Effector CD4-positive, alpha-beta T cell (primary cell): ENCODE measurements around the gene FERMT2.

Source experiments
- DNase-seq: peaks from one replicate; pipeline ENCODE4 v3.0.0-alpha.2; 2020

Gene FERMT2

GRCh38 chr14:52860209-52860608 lies 90.6 kb downstream of the FERMT2 start:
- DNase-seq: no peak

- DNase-seq: no peak
Observed at GRCh38 chr14:52856139-52856538, 94.7 kb downstream of the FERMT2 start.

- DNase-seq: no peak
Observed at GRCh38 chr14:52853522-52853854, 97.4 kb downstream of the FERMT2 start.

GRCh38 chr14:52852810-52853521 lies 97.9 kb downstream of the FERMT2 start:
- no peak for DNase-seq

- no peak for DNase-seq
Observed at GRCh38 chr14:52850451-52850909, 100.4 kb downstream of the FERMT2 start.

- no peak for DNase-seq
Observed at GRCh38 chr14:52848626-52849025, 102.2 kb downstream of the FERMT2 start.

- no peak for DNase-seq
Observed at GRCh38 chr14:52846591-52846990, 104.3 kb downstream of the FERMT2 start.

GRCh38 chr14:52845081-52845480 lies 105.8 kb downstream of the FERMT2 start:
- DNase-seq: no peak

GRCh38 chr14:52844262-52845060 lies 106.4 kb downstream of the FERMT2 start:
- no peak for DNase-seq

GRCh38 chr14:52840877-52841276 lies 110.0 kb downstream of the FERMT2 start:
- DNase-seq: no peak

- DNase-seq: no peak
Observed at GRCh38 chr14:52837451-52837850, 113.4 kb downstream of the FERMT2 start.

- DNase-seq: no peak
Observed at GRCh38 chr14:52836063-52836462, 114.8 kb downstream of the FERMT2 start.

GRCh38 chr14:52835122-52835903 lies 115.5 kb downstream of the FERMT2 start:
- no peak for DNase-seq

GRCh38 chr14:52834440-52834842 lies 116.4 kb downstream of the FERMT2 start:
- no peak for DNase-seq

- no peak for DNase-seq
Observed at GRCh38 chr14:52833891-52834290, 117.0 kb downstream of the FERMT2 start.

- DNase-seq: no peak
Observed at GRCh38 chr14:52829527-52830185, 121.2 kb downstream of the FERMT2 start.

GRCh38 chr14:52827426-52827825 lies 123.4 kb downstream of the FERMT2 start:
- no peak for DNase-seq

GRCh38 chr14:52825085-52825484 lies 125.8 kb downstream of the FERMT2 start:
- no peak for DNase-seq

GRCh38 chr14:52824462-52824861 lies 126.4 kb downstream of the FERMT2 start:
- DNase-seq: no peak

- no peak for DNase-seq
Observed at GRCh38 chr14:52821805-52822250, 129.0 kb downstream of the FERMT2 start.

- DNase-seq: no peak
Observed at GRCh38 chr14:52808101-52808500, 142.7 kb downstream of the FERMT2 start.
